ENCODE measurements around the gene NR2F1-AS1.
"Not testable (repeated sequence)": the region's sequence is repeated elsewhere in the genome, so short reads cannot be mapped to it uniquely, and the experiment has no call there.

NR2F1-AS1 gene

GRCh38 chr5:93391169-93391568 lies 189.8 kb downstream of the NR2F1-AS1 start:
- H3K27me3 ChIP-seq (ENCODE audit: low read depth, low read length); H3K36me3 ChIP-seq (ENCODE audit: control insufficient read depth in 1 of 2, insufficient read depth in 2 of 2, low read length in 2 of 2); H3K27ac ChIP-seq (ENCODE audit: low read length); H3K4me3 ChIP-seq (ENCODE audit: low read depth in 1 of 2, low read length in 2 of 2); H3K4me1 ChIP-seq (ENCODE audit: control insufficient read depth in 1 of 2, insufficient read depth in 2 of 2, low read length in 2 of 2); H3K9me3 ChIP-seq (ENCODE audit: control insufficient read depth in 1 of 2, low read length in 2 of 2): not testable (repeated sequence)

- Histone ChIP-seq H3K4me1 (ENCODE audit: control insufficient read depth in 1 of 2, insufficient read depth in 2 of 2, low read length in 2 of 2) (no peaks in the 10 kb centered on the region), H3K9me3 (ENCODE audit: control insufficient read depth in 1 of 2, low read length in 2 of 2) (no peaks in the 10 kb centered on the region), H3K27me3 (ENCODE audit: low read depth, low read length) (no peaks in the 10 kb centered on the region), H3K27ac (ENCODE audit: low read length) (no peak overlapping the region), H3K36me3 (ENCODE audit: control insufficient read depth in 1 of 2, insufficient read depth in 2 of 2, low read length in 2 of 2) (no peaks in the 10 kb centered on the region), H3K4me3 (ENCODE audit: low read depth in 1 of 2, low read length in 2 of 2) (no peak overlapping the region)
Measured at GRCh38 chr5:93385655-93386054, 195.4 kb downstream of the NR2F1-AS1 start.

- Histone ChIP-seq H3K4me1 (ENCODE audit: control insufficient read depth in 1 of 2, insufficient read depth in 2 of 2, low read length in 2 of 2) (no peaks in the 10 kb centered on the region), H3K9me3 (ENCODE audit: control insufficient read depth in 1 of 2, low read length in 2 of 2) (no peaks in the 10 kb centered on the region), H3K36me3 (ENCODE audit: control insufficient read depth in 1 of 2, insufficient read depth in 2 of 2, low read length in 2 of 2) (no peaks in the 10 kb centered on the region), H3K27ac (ENCODE audit: low read length) (no peak overlapping the region), H3K4me3 (ENCODE audit: low read depth in 1 of 2, low read length in 2 of 2) (no peak overlapping the region), H3K27me3 (ENCODE audit: low read depth, low read length) (no peaks in the 10 kb centered on the region)
Measured at GRCh38 chr5:93384995-93385394, 196.0 kb downstream of the NR2F1-AS1 start.

GRCh38 chr5:93384026-93384425 lies 197.0 kb downstream of the NR2F1-AS1 start:
- H3K27ac ChIP-seq (ENCODE audit: low read length) = no peak overlapping the region
- no peaks in the 10 kb centered on the region for H3K36me3 ChIP-seq (ENCODE audit: control insufficient read depth in 1 of 2, insufficient read depth in 2 of 2, low read length in 2 of 2)
- no peaks in the 10 kb centered on the region for H3K4me1 ChIP-seq (ENCODE audit: control insufficient read depth in 1 of 2, insufficient read depth in 2 of 2, low read length in 2 of 2)
- no peaks in the 10 kb centered on the region for H3K27me3 ChIP-seq (ENCODE audit: low read depth, low read length)
- no peaks in the 10 kb centered on the region for H3K9me3 ChIP-seq (ENCODE audit: control insufficient read depth in 1 of 2, low read length in 2 of 2)
- no peak overlapping the region for H3K4me3 ChIP-seq (ENCODE audit: low read depth in 1 of 2, low read length in 2 of 2)

GRCh38 chr5:93382188-93382825 lies 198.7 kb downstream of the NR2F1-AS1 start:
- Histone ChIP-seq H3K27ac (ENCODE audit: low read length) (no peak overlapping the region), H3K4me1 (ENCODE audit: control insufficient read depth in 1 of 2, insufficient read depth in 2 of 2, low read length in 2 of 2) (no peaks in the 10 kb centered on the region), H3K27me3 (ENCODE audit: low read depth, low read length) (no peaks in the 10 kb centered on the region), H3K4me3 (ENCODE audit: low read depth in 1 of 2, low read length in 2 of 2) (no peak overlapping the region), H3K36me3 (ENCODE audit: control insufficient read depth in 1 of 2, insufficient read depth in 2 of 2, low read length in 2 of 2) (no peaks in the 10 kb centered on the region), H3K9me3 (ENCODE audit: control insufficient read depth in 1 of 2, low read length in 2 of 2) (no peaks in the 10 kb centered on the region)

- no peaks in the 10 kb centered on the region for H3K4me1 ChIP-seq (ENCODE audit: control insufficient read depth in 1 of 2, insufficient read depth in 2 of 2, low read length in 2 of 2)
- no peak overlapping the region for H3K4me3 ChIP-seq (ENCODE audit: low read depth in 1 of 2, low read length in 2 of 2)
- no peaks in the 10 kb centered on the region for H3K9me3 ChIP-seq (ENCODE audit: control insufficient read depth in 1 of 2, low read length in 2 of 2)
- H3K27me3 ChIP-seq (ENCODE audit: low read depth, low read length) = no peaks in the 10 kb centered on the region
- no peak overlapping the region for H3K27ac ChIP-seq (ENCODE audit: low read length)
- H3K36me3 ChIP-seq (ENCODE audit: control insufficient read depth in 1 of 2, insufficient read depth in 2 of 2, low read length in 2 of 2) = no peaks in the 10 kb centered on the region
Measured at GRCh38 chr5:93381057-93381456, 200.0 kb downstream of the NR2F1-AS1 start.

- no peaks in the 10 kb centered on the region for H3K36me3 ChIP-seq (ENCODE audit: control insufficient read depth in 1 of 2, insufficient read depth in 2 of 2, low read length in 2 of 2)
- no peak overlapping the region for H3K27ac ChIP-seq (ENCODE audit: low read length)
- no peaks in the 10 kb centered on the region for H3K9me3 ChIP-seq (ENCODE audit: control insufficient read depth in 1 of 2, low read length in 2 of 2)
- no peak overlapping the region for H3K4me3 ChIP-seq (ENCODE audit: low read depth in 1 of 2, low read length in 2 of 2)
- no peaks in the 10 kb centered on the region for H3K4me1 ChIP-seq (ENCODE audit: control insufficient read depth in 1 of 2, insufficient read depth in 2 of 2, low read length in 2 of 2)
- H3K27me3 ChIP-seq (ENCODE audit: low read depth, low read length) = no peaks in the 10 kb centered on the region
Measured at GRCh38 chr5:93378073-93378472, 202.9 kb downstream of the NR2F1-AS1 start.

- peaks cover 0 to 6% of the 10 kb centered on the region in 2 donors for H3K9me3 ChIP-seq (ENCODE audit: control insufficient read depth in 1 of 2, low read length in 2 of 2)
- H3K27ac ChIP-seq (ENCODE audit: low read length) = no peak overlapping the region
- no peaks in the 10 kb centered on the region for H3K36me3 ChIP-seq (ENCODE audit: control insufficient read depth in 1 of 2, insufficient read depth in 2 of 2, low read length in 2 of 2)
- no peaks in the 10 kb centered on the region for H3K27me3 ChIP-seq (ENCODE audit: low read depth, low read length)
- H3K4me3 ChIP-seq (ENCODE audit: low read depth in 1 of 2, low read length in 2 of 2) = no peak overlapping the region
- no peaks in the 10 kb centered on the region for H3K4me1 ChIP-seq (ENCODE audit: control insufficient read depth in 1 of 2, insufficient read depth in 2 of 2, low read length in 2 of 2)
Measured at GRCh38 chr5:93371893-93372292, 209.1 kb downstream of the NR2F1-AS1 start.

GRCh38 chr5:93364378-93364777 lies 216.6 kb downstream of the NR2F1-AS1 start:
- Histone ChIP-seq H3K27me3 (ENCODE audit: low read depth, low read length) (no peaks in the 10 kb centered on the region), H3K9me3 (ENCODE audit: control insufficient read depth in 1 of 2, low read length in 2 of 2) (peaks cover 0 to 1% of the 10 kb centered on the region in 2 donors), H3K27ac (ENCODE audit: low read length) (no peak overlapping the region), H3K36me3 (ENCODE audit: control insufficient read depth in 1 of 2, insufficient read depth in 2 of 2, low read length in 2 of 2) (no peaks in the 10 kb centered on the region), H3K4me1 (ENCODE audit: control insufficient read depth in 1 of 2, insufficient read depth in 2 of 2, low read length in 2 of 2) (no peaks in the 10 kb centered on the region), H3K4me3 (ENCODE audit: low read depth in 1 of 2, low read length in 2 of 2) (no peak overlapping the region)

GRCh38 chr5:93360436-93361088 lies 220.5 kb downstream of the NR2F1-AS1 start:
- H3K36me3 ChIP-seq (ENCODE audit: control insufficient read depth in 1 of 2, insufficient read depth in 2 of 2, low read length in 2 of 2) = no peaks in the 10 kb centered on the region

GRCh38 chr5:93359960-93360305 lies 221.1 kb downstream of the NR2F1-AS1 start:
- no peak overlapping the region for H3K4me3 ChIP-seq (ENCODE audit: low read depth in 1 of 2, low read length in 2 of 2)
- no peaks in the 10 kb centered on the region for H3K9me3 ChIP-seq (ENCODE audit: control insufficient read depth in 1 of 2, low read length in 2 of 2)
- no peaks in the 10 kb centered on the region for H3K27me3 ChIP-seq (ENCODE audit: low read depth, low read length)
- no peaks in the 10 kb centered on the region for H3K4me1 ChIP-seq (ENCODE audit: control insufficient read depth in 1 of 2, insufficient read depth in 2 of 2, low read length in 2 of 2)
- no peak overlapping the region for H3K27ac ChIP-seq (ENCODE audit: low read length)
- no peaks in the 10 kb centered on the region for H3K36me3 ChIP-seq (ENCODE audit: control insufficient read depth in 1 of 2, insufficient read depth in 2 of 2, low read length in 2 of 2)

More at GRCh38 chr5:93360436-93361088, 220.5 kb downstream of the NR2F1-AS1 start:
- no peak overlapping the region for H3K27ac ChIP-seq (ENCODE audit: low read length)
- no peaks in the 10 kb centered on the region for H3K4me1 ChIP-seq (ENCODE audit: control insufficient read depth in 1 of 2, insufficient read depth in 2 of 2, low read length in 2 of 2)
- no peaks in the 10 kb centered on the region for H3K9me3 ChIP-seq (ENCODE audit: control insufficient read depth in 1 of 2, low read length in 2 of 2)
- no peak overlapping the region for H3K4me3 ChIP-seq (ENCODE audit: low read depth in 1 of 2, low read length in 2 of 2)
- H3K27me3 ChIP-seq (ENCODE audit: low read depth, low read length) = no peaks in the 10 kb centered on the region
